H1 (cell line): ENCODE measurements around the gene CALR.
"Not testable (repeated sequence)": the region's sequence is repeated elsewhere in the genome, so short reads cannot be mapped to it uniquely, and the experiment has no call there.

Experiments used
- MAFK ChIP-seq: IDR thresholded peaks from 2 replicates; pipeline ENCODE4 v1.6.1; 2012; ENCODE audit warnings: low read depth, mild to moderate bottlenecking, improper control_type of control experiment, low read length
- SP2 ChIP-seq: IDR thresholded peaks from 2 replicates; pipeline ENCODE4 v1.6.1; 2012; ENCODE audit warnings: mild to moderate bottlenecking, low read length, inconsistent platforms
- TF ChIP-seq, protein P1 (sequence below), 3 experiments: IDR thresholded peaks; 1 replicate in 2 of 3; 2 replicates in 1 of 3; pipeline versions ENCODE4 v1.5.1 to v1.6.1; 2011; ENCODE audit warnings: low read length in 3 of 3, mild to moderate bottlenecking in 3 of 3, inconsistent platforms in 2 of 3, low read depth in 1 of 3, moderate library complexity in 1 of 3; ENCODE audit not compliant: insufficient read depth in 1 of 3; ENCODE audit errors: control extremely low read depth in 1 of 3

DNA sequence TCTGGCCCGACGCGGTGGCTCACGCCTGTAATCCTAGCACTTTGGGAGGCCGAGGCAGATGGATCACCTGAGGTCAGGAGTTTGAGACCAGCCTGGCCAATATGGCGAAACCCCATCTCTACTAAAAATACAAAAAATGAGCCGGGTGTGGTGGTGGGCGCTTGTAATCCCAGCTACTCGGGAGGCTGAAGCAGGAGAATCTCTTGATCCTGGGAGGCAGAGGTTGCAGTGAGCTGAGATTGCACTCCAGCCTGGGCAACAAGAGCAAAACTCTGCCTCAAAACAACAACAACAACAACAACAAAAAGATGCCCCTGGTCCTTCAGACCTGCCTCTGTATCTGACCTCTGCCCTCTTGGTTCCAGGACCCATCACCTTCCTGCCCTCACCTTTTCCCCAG is 17.2 kb downstream of the CALR start:
- not testable (repeated sequence) for TF ChIP-seq MAFK, SP2
- TF ChIP-seq, protein P1, sequence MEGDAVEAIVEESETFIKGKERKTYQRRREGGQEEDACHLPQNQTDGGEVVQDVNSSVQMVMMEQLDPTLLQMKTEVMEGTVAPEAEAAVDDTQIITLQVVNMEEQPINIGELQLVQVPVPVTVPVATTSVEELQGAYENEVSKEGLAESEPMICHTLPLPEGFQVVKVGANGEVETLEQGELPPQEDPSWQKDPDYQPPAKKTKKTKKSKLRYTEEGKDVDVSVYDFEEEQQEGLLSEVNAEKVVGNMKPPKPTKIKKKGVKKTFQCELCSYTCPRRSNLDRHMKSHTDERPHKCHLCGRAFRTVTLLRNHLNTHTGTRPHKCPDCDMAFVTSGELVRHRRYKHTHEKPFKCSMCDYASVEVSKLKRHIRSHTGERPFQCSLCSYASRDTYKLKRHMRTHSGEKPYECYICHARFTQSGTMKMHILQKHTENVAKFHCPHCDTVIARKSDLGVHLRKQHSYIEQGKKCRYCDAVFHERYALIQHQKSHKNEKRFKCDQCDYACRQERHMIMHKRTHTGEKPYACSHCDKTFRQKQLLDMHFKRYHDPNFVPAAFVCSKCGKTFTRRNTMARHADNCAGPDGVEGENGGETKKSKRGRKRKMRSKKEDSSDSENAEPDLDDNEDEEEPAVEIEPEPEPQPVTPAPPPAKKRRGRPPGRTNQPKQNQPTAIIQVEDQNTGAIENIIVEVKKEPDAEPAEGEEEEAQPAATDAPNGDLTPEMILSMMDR (IDR thresholded peaks at IDR 0.05; ENCODE audit: control extremely low read depth in 1 of 3, insufficient read depth in 1 of 3, low read depth in 1 of 3, low read length in 3 of 3), result not testable (repeated sequence)
